Vagina (tissue), 2 donors: Measurements from ENCODE around the gene POGLUT3.

ENCODE experiments used
- POLR2A ChIP-seq, 2 donors: fragments of 450-650 bp; IDR thresholded peaks; one replicate each; pipeline ENCODE4 v1.6.1; 2017; ENCODE audit warnings: antibody characterized with exemption in 2 of 2, mild to moderate bottlenecking in 2 of 2, moderate library complexity in 2 of 2
- TF ChIP-seq, protein P1 (sequence below), 3 experiments: fragments of 450-650 bp in 2 of 3; fragments of 200-600 bp in 1 of 3; sonication (generic) in 1 of 3; IDR thresholded peaks; one replicate each; pipeline ENCODE4 v1.5.1; 2017 to 2019; ENCODE audit warnings: antibody characterized with exemption in 3 of 3, mild to moderate bottlenecking in 2 of 3, moderate library complexity in 2 of 3

DNA sequence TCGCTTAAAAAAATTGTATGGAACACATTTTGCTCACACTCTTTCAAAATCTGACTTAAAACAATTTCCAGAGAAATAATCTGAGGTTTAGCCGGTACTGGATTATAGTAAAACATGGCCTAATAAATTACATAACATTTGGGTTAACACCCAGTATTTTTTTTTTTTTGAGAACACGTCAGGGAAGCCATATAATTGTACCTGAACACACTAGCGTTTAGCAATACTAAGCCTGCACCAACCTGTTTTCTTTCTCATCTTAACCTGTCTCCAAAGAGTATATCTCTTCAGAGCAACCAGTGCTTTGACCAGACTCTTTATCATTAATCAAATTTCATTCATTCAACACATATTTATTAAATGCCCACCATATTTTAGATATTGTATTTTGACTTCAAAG is 2.0 kb upstream of the POGLUT3 start:
- TF ChIP-seq, protein P1, sequence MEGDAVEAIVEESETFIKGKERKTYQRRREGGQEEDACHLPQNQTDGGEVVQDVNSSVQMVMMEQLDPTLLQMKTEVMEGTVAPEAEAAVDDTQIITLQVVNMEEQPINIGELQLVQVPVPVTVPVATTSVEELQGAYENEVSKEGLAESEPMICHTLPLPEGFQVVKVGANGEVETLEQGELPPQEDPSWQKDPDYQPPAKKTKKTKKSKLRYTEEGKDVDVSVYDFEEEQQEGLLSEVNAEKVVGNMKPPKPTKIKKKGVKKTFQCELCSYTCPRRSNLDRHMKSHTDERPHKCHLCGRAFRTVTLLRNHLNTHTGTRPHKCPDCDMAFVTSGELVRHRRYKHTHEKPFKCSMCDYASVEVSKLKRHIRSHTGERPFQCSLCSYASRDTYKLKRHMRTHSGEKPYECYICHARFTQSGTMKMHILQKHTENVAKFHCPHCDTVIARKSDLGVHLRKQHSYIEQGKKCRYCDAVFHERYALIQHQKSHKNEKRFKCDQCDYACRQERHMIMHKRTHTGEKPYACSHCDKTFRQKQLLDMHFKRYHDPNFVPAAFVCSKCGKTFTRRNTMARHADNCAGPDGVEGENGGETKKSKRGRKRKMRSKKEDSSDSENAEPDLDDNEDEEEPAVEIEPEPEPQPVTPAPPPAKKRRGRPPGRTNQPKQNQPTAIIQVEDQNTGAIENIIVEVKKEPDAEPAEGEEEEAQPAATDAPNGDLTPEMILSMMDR (IDR thresholded peaks at IDR 0.05): no peak
- no peak for TF ChIP-seq POLR2A (IDR thresholded peaks at IDR 0.05)
